CD4-positive, alpha-beta T cell treated with Interleukin-12 subunit alpha and Interleukin-12 subunit beta, for 1 hour (primary cell): ENCODE results near the gene GRK6.
A peak's percentile ranks its signal among the peaks of the same experiment; 100 is the strongest.

Source experiments
- DNase-seq: peaks from one replicate; pipeline ENCODE4 v3.0.0-alpha.2; 2020

Gene GRK6

GRCh38 chr5:177427211-177427822 is 841 bp downstream of the GRK6 start:
- no peak for DNase-seq

- DNase-seq = no peak
Observed at GRCh38 chr5:177427919-177428573, 1.6 kb downstream of the GRK6 start.

DNA sequence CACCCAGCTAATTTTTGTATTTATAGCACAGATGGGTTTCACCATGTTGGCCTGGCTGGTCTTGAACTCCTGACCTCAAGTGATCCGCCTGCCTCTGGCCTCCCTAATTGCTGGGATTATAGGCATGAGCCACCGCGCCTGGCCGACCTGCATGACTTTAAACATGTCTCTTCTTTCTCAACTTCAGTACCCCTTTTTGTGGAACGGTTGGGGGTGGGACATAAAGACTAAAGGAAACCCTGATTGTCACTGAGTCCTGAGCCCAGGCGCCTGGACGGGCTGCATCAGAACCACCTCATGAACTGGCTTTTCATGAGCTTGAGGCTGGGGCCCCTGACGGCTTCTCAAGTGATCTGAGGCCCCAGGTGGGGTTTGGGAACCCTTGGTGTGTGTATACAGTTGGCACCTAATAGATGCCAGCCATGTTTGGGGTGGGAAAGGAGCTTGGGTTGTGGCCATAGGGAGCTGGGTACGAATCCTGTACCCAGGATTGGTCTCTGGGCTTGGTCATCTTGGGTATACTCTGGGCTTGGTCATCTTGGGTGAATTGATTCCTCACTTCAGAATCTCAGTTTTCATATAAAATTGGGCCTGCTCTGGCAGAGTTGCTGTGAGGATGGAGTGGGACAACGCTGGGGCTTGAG is 2.2 kb downstream of the GRK6 start:
- no peak for DNase-seq

GRCh38 chr5:177429248-177430040 is 3.0 kb downstream of the GRK6 start:
- peak; percentile 89 for DNase-seq

GRCh38 chr5:177430140-177430951 is 3.9 kb downstream of the GRK6 start:
- no peak for DNase-seq

GRCh38 chr5:177430972-177431316 is 4.5 kb downstream of the GRK6 start:
- DNase-seq = no peak

GRCh38 chr5:177431317-177432142 is 5.1 kb downstream of the GRK6 start:
- DNase-seq = peak; percentile 82

GRCh38 chr5:177432143-177432838 is 5.8 kb downstream of the GRK6 start:
- no peak for DNase-seq

GRCh38 chr5:177432839-177433657 is 6.6 kb downstream of the GRK6 start:
- DNase-seq = no peak

DNA sequence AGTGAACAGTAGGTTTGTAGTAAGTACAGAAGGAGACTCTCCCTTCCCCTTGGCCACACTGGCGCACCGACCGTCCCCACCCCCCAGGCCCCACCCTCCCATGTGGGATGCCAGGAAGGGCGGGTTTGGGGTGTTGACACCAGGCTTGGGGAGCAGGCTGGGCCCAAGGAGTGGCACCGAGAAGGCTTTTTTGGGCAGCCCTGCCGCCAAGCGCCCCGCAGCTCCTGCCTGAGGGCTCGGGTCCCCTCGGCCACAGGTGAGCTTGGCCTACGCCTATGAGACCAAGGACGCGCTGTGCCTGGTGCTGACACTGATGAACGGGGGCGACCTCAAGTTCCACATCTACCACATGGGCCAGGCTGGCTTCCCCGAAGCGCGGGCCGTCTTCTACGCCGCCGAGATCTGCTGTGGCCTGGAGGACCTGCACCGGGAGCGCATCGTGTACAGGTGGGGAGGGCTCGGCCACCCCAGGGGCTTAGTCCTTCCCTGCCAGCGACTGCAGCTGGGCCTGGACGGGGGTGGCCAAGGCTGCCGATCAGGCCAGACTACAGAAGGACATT is 7.3 kb downstream of the GRK6 start:
- DNase-seq = no peak

- DNase-seq = peak; percentile 64
Observed at GRCh38 chr5:177434437-177434836, 8.0 kb downstream of the GRK6 start.

GRCh38 chr5:177434942-177435738 is 8.7 kb downstream of the GRK6 start:
- DNase-seq = no peak

DNA sequence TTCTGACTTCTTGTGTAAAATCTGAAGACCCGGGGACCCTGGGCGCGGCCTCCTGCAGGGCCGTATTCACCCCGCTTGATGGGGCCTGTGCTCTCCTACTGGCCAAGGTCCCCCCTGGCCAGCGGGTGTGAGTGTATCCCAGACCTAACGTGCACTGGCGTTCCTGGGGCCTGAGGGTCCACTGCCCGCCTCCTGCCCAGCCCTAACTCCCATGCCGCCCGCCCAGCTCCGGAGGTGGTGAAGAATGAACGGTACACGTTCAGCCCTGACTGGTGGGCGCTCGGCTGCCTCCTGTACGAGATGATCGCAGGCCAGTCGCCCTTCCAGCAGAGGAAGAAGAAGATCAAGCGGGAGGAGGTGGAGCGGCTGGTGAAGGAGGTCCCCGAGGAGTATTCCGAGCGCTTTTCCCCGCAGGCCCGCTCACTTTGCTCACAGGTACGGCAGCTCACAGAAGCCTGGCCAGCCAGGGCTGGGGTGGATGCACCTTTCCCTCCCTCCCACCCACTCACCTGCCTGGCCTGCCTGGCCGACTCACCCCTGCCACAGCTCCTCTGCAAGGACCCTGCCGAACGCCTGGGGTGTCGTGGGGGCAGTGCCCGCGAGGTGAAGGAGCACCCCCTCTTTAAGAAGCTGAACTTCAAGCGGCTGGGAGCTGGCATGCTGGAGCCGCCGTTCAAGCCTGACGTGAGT is 9.5 kb downstream of the GRK6 start:
- DNase-seq = no peak

GRCh38 chr5:177437623-177438022 is 11.1 kb downstream of the GRK6 start:
- DNase-seq = no peak

- no peak for DNase-seq
Observed at GRCh38 chr5:177438468-177438867, 12.0 kb downstream of the GRK6 start.

- DNase-seq = no peak
Observed at GRCh38 chr5:177439518-177440053, 13.1 kb downstream of the GRK6 start.

- peak; percentile 72 for DNase-seq
Observed at GRCh38 chr5:177440211-177440989, 13.9 kb downstream of the GRK6 start.
